Anterior cingulate cortex (tissue), 58 donors: ENCODE measurements around the gene KCNE3.
"Not testable (repeated sequence)": the region's sequence is repeated elsewhere in the genome, so short reads cannot be mapped to it uniquely, and the experiment has no call there.

Experiments used
- DNase-seq, 58 donors: peaks; one replicate each; lab custom pipeline; 2025; lab: John Stamatoyannopoulos, UW

KCNE3 gene

DNA sequence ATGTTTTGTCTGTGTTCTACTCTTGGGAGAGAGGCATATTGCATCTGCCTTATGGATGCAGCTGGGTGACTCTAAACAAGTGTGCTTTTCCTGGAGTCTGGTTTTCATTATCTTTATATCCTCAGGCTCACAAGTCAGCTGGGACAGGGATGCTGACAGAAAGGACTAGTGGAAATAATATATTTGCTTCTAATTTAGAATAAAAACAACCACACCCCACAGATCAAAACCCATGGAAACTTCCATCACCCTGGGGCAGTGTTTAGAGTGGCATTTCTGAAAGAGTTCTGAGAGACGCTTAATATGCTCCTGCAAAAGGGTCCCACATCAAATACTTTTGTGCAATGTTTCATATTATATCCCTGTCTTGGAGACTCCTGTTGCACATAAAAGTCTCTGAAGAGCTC is 20.8 kb downstream of the KCNE3 start:
- DNase-seq: no peak

DNA sequence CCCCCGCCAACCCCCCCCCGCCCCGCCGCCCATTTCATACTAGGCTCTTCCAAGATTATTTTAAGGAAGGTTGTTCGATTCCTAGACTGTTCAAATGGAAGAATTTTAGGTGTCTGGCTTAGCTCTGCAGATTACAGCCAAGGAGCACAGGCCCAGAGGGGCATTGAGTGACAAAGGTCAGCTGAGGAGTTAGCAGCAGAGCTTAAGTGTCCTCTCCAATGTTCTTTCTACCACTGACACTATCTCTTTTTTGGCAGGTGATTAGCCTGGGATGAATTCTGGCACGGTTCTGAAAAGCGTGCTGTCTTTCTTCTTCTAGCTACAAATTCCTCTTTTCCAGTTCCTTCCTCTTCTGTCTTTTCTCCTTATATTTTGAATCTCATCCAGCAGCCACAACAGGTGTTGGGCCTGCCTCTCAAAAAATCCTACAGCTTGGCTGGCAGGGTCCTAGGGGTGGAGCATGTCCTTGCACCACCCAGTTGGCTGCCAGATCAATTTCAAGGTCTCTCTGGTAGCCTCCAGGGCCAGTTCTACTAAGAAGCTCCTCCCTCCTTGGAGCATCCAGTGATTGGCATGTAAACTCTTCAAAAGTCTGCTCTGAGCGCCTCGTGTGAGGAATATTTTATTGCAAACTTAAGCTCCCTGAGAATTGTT is 23.0 kb downstream of the KCNE3 start:
- DNase-seq: no peak

DNA sequence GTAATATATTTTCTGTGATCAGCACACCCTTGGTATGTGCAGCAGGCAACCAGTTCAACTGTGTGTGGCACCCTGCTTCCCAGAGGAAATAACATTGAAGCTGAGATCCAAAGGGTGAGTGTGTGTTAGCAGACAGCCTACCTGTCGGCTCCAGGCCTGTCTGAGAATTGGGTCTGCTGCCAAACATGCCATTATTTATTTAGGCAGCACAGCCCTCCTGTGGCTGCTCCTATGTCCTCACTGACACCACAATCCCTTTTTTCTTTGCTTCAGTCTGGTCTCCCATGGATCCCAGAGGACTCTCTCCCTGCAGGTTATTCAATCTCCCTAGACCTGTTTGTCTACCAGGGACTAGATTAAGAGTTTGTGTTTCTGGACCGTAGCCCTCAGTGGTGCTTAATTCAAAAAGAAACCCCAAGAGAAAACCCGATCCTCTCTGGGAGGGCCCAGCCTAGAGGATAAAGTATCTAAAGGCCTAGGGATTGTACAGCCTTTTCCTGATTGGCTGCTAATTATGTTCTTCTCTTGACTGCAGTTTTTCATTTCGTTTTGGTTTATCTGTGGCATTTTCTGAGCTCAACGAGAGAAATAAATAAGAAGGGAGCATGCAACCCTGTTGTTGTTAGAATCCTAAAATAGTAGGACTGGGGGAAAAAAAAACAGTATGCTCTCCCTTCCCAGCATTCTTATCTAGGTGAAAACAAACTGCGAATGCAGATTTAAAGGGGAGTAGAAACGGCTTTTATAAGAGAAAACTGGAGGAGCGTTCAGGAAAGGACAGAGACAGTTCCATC is 24.1 kb downstream of the KCNE3 start:
- DNase-seq: peak in 2 of 58 donors; percentile 9 to 43

DNA sequence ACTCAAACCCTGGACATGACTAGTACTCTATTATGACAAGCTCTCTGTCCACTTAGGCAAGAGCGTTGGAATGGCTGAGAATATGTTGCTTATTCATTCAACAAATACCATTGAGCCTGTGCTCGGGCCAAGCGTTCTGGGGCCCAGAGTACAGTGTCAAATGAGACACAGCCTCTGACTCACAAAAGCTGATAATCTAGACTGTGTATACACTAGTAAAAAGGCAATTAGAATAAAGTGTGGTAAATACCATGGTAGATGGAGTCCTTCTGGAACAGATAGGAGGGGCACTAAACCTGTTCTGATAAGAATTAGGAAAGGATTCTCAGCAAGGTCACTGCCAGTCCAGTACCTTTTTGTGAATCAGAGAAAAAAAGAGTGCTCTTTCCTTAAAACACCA is 24.7 kb downstream of the KCNE3 start:
- no peak for DNase-seq

DNA sequence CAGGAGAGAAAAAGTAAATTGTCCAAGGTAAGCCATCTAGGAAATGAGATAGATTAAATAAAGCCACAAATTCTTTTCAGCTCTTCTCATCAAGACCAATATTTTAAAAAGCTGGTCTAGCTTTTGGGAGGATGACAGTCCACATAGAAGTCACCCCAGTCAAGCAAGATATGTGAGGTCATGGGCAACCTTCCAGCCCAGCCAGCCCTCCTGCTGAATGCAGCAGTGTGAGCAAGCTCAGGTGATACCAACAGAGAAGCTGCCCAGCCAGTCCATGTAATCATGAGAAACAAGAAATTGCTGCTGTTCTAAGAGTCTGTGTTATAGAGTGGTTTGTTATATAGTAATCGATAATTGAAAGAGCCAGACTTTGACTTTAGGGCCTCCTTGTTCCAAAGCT is 28.7 kb downstream of the KCNE3 start:
- DNase-seq: no peak

DNA sequence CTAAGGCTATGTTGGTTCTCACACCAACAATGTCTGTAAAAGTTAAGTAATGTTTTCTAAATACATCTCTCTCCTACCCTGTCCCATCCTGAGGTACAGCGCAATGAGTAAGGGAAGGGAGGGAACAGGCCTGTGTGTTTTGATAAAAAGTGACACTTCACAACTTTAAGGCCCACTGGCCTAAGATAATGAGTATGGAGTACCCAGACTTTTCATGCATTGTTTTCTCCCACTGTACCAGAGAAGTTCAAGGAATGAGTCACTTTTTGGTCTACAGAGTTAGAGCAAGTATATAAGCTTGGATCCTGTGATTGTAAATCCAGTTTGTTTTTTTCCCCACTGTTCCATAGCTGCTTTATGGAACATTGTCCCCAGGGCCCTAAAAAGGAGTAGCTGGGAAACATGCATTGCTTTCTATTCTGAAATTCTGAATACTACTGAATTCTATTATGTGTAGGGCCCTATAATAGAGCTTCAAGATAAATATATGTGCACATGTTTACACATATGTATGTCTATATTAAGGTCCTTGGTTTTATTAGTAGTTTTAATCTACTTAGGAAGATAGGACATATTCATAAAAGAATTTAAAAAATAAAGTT is 29.8 kb downstream of the KCNE3 start:
- DNase-seq: no peak

DNA sequence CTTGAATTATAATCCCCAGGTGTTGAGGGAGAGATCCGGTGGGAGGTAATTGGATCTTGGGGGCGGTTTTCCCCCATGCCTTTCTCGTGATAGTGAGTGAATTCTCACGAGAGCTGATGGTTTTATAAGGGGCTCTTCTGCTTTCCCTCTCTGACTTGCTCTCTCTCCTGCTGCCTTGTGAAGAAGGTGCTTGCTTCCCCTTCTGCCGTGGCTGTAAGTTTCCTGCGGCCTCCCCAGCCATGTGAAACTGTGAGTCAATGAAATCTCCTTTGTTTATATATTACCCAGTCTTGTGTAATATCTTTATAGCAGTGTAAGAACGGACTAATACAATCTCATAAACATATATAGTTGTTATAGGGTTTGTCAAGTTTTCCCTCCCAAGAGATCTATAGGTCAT is 32.8 kb downstream of the KCNE3 start:
- DNase-seq: no peak

DNA sequence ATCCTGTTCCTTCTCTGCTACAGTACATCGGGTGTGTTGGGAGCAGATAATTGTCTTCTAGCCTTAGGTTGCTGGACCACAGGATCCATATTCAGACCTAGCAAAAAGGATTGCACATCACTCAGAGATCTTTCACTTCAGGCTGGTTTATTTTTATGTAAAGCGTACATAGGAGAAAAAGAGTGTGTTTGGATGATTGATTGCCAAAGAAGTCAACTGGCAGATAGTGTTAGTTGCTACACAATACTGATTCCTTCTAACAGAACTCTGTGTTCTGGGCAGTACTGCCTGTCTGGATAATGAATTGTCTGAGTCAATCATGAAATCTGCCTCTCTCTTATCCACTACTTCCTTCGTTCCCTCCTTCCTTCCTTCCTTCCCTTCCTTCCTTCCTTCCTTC is 38.1 kb downstream of the KCNE3 start:
- DNase-seq: no peak

DNA sequence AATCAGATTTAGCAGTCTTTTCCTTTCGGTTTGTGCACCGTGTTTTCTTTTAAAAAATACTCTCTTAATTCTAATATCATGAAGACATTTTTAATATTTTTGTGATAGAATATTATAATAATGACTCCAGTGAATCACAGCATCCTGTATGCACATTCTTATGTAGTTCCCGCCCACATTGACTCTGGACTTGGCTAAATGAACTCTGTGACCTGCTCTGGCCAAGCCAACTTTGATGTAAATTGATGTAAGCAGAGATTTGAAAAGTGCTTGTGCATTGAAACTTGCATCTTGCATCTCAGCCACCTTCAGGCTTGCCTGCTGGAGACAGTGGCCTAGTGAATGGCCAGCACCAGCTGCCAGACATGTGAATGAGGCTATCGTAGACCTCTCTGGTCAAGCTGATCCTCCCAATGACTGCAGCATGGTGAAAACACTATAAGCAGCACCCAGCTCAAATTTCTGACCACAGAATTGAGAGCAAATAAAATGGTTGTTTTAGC is 39.9 kb downstream of the KCNE3 start:
- DNase-seq: no peak

DNA sequence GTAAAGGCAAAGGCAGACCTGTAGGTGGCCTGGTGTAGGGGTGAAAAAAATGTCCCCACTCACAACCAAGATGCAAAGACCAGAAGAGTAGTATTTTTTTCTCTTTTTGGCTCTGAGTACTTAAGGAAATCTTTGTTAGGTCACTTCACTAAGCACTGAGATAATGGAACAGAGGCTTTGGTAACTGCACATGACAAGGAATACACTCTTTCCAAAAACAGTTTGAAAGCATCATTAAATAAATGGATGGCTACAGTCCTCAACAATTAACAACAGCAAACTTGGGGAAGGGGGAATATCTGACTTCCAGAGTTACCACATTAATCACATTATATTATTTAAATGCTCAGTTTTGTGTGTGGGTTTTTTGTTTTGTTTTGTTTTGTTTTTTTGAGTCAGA is 42.2 kb downstream of the KCNE3 start:
- DNase-seq: no peak

DNA sequence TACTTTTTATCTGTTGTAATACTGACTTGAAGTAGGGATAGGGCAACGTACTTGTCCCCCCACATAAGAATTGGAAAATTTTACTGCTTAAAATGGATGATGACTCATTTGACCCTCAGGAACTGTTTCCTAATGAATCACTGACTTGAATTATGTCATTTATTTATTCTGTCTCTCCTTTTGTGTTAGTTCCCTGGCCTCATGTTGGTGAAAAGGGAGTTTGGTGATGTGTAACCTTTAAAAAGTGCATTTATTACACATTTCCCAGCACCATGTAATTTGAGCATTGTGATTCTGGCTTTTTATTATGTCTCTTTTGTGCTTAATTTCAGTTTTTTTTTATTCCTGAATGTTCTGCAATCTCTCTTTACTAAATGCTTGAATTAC is 48.8 kb downstream of the KCNE3 start:
- no peak for DNase-seq

DNA sequence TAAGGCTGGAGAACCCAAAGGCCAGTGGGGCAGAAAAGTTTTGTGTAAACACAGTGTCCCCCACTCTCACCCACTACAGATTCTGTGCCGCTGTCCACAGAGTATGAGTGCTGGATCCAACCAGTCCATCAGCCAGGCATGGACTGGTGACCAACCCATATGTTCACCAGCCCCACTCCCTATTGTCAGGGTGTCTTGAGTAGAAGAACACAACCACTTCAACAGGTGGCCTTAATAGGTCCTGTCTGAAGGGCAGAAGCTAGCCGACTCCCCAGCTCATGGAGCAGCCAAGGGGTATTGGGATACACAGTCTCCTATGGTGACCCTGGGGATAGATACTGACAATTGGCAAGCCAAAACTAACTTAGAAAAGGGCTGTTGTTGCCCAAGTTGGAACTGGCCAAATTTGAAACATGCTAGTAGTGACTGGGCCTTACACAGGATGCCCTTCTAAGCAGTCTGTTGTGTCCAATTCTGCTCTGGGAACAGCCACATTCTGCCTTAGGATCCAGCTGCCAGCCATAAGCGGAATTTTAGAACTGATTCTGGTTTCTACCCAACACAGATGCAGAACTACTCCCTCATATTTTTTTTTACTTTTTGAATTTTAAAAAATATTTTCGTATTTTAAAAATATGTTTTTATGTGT is 49.4 kb downstream of the KCNE3 start:
- DNase-seq: no peak

DNA sequence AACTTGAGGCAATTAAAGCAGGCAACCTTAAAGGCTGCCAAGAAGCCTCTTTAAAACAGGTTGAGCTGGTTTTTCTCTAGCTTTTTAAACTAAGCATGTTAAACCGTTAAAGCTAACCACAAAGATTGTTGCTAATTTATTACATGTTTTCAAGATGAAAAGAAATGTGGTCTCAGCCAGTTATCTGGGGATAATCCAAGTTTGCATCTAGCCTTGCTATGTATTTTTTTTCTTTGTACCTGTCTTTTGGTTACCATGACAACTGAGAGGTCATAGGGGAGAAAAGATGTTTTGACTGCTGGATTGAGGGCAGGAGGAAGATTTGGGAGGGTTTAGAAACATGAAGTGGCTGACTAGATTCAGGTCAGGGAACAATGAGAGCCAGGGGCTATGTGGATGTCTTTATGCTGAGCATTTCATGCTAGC is 50.0 kb downstream of the KCNE3 start:
- no peak for DNase-seq

DNA sequence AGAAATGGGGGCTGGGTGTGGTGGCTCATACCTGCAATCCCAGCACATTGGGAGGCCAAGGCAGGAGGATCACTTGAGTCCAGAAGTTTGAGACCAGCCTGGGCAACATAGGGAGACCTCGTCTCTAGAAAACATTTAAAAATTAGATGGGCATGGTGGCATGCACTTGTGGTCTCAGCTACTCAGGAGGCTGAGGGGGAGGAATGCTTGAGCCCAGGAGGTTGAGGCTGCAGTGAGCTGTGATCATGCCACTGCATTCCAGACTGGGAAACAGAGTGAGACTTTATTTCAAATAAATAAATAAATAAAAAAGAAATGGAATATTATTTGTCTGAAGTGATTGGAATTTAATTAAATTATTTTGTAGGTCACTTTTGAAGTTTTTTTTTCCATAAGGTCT is 50.4 kb downstream of the KCNE3 start:
- not testable (repeated sequence) for DNase-seq

DNA sequence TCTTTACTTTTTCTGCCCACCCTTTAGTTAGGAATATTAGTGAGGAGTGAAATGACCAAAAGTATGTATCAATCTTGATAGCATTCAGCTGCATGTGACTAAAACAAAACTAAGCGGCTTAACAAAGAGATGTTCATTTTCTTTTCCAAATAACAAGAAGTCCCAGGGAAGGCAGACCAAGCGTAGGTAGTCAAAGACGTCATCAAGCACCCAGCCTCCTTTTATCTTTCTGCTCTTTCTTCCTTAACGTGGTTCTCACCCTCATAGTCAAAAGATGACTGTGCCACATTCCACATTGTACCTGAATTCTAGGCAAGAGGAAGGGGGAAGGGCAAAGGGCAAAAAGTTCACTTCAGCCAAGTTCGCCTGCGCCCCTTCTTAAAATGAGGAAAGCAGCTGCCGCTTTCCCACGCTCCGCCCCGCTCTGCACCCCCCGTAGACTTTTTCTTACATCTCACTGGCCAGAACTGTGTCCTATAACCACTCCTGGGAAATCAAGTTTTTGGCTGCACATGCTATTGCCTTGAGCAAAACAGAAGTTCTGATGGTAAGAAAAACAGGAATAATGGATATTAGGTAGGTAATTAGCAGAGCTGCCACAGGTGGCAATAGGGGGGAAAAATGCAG is 54.5 kb downstream of the KCNE3 start:
- no peak for DNase-seq

DNA sequence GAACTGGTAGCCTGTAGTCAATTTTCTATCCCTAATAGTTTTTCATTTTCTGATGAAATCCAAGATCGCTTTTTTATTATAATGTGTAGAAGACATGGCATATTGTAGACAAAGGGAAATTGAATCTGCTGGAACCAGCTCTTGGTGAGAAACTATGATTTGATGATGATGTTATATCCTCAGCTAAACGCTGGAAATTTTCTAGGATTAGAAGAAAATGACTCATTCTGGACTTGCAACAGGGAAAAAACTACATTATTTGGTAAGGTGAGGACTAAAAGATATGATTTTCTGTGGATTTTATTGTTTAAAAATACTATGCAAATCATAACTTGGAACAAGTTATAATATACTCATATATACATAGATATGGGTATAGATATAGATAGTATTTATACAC is 55.0 kb downstream of the KCNE3 start:
- no peak for DNase-seq

DNA sequence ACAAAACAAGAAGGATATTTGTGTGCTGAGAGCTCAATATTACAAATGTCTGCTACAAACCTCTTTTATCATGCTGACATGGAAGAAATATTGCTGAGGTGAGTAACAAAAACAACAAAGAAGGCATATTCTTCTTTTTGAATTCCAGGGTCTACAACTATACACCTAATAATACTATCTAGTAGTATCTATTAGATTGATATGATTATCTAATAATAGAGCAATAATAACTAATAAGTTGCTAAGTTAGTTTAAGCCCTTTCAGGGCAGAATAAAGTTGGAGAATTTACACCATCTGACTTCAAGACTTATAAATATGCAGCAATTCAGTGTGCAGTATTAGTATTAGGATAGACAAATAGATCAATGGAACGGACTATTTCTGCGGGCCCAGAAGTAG is 57.7 kb downstream of the KCNE3 start:
- no peak for DNase-seq
